Pancreas (tissue), 10 donors: Measurements from ENCODE around the gene IL17REL. TPM values are rescaled to one million over a fixed set of nuclear protein-coding genes. Genes with fewer than 3 reads are reported as not detected.

Source experiments
- ATAC-seq, 4 donors: fragments of 200-7000 bp; cut with Tn5 transposase; one replicate each; pipeline versions ENCODE4 v1.8.0 to v1.9.1; 2020; ENCODE audit warnings: mild to moderate bottlenecking in 4 of 4, moderate library complexity in 4 of 4
- DNase-seq, 6 donors: peaks; one replicate each; pipeline ENCODE4 v3.0.0-alpha.2; 2020
- FAIRE-seq: peaks from 2 replicates; lab custom pipeline; 2012; peaks lifted over from hg19 to GRCh38; lab: Jason Lieb, UNC
- H3K27ac ChIP-seq, 4 donors: fragments of 200-600 bp; sonication (generic); 1 replicate in 3 of 4; 2 replicates in 1 of 4; pipeline versions ENCODE4 v1.5.0 to v1.8.0; 2020
- H3K27me3 ChIP-seq, 4 donors: fragments of 200-600 bp; one replicate each; pipeline ENCODE4 v1.8.0; 2021
- H3K36me3 ChIP-seq, 3 donors: fragments of 200-600 bp; sonication (generic) in 1 of 3; one replicate each; pipeline versions ENCODE4 v1.5.0 to v1.8.0; 2020 to 2021
- H3K4me1 ChIP-seq, 3 donors: fragments of 200-600 bp; one replicate each; pipeline ENCODE4 v1.8.0; 2021
- H3K4me3 ChIP-seq, 4 donors: fragments of 200-600 bp; sonication (generic) in 2 of 4; one replicate each; pipeline versions ENCODE4 v1.5.0 to v1.8.0; 2020 to 2021
- H3K9me3 ChIP-seq, 4 donors: fragments of 200-600 bp; one replicate each; pipeline ENCODE4 v1.8.0; 2021
- CTCF ChIP-seq, 4 donors: fragments of 200-600 bp; sonication (generic) in 3 of 4; IDR thresholded peaks; one replicate each; pipeline versions ENCODE4 v1.5.0 to v1.8.0; 2021; ENCODE audit warnings: antibody characterized with exemption in 4 of 4
- WGBS, 2 donors: extraction: QIAGEN DNeasy Blood & Tissue Kit; methylation state at CpG; one replicate each; pipeline ENCODE4 v1.1.7; 2013; 5-methylcytosine and 5-hydroxymethylcytosine counted together
- intact Hi-C, 3 donors: fragments of 100-400 bp; cut with DNase I; formaldehyde crosslinking; loops; one replicate each; pipeline versions ENCODE4 v1.11.1 to v1.14.2; 2022
- polyA plus RNA-seq, 2 donors: library from polyadenylated mRNA; stranded (reverse); fragments of 200-250 nt; gene quantifications; one replicate each; pipeline ENCODE4 v1.2.3, GENCODE V29; 2013
- total RNA-seq, 6 donors: library from RNA; stranded (reverse); fragmentation: NEBNext Ultra II Directional in 4 of 6; extraction: Animal tissue kit (Norgen Biotek cat#: 25700) in 4 of 6; gene quantifications; one replicate each; pipeline versions ENCODE4 v1.2.1 to v1.2.4, GENCODE V29; 2021 to 2023
- donor health status: healthy with polysubstance abuse.
- donor health status: DM: no; HTN: no; CAD: no; lungs with moderate emphysema.
- donor health status: DM: no; HTN: no; CAD: no.
- donor health status: control.
- donor health status: control.
- donor health status: Bipolar disorder and iron deficiency.
- donor health status: DM: yes; HTN: yes; CAD: no.
- donor health status: DM: no; HTN: no; CAD: no.
- donor health status: DM: no; HTN: no; CAD: no.
- donor health status: DM: yes; HTN: yes; CAD: no.

The IL17REL gene
- total and polyA plus RNA-seq, 8 donors = not detected

- TF ChIP-seq CTCF (IDR thresholded peaks at IDR 0.05) = no peak
- no peak for ATAC-seq
- WGBS, 2 donors = 61 to 69% methylated on average over 19 of the region's 19 CpGs
- no peaks in the 10 kb centered on the region for H3K4me1 ChIP-seq
- no peaks in the 10 kb centered on the region for H3K27me3 ChIP-seq
- H3K4me3 ChIP-seq = no peak overlapping the region
- no peak overlapping the region for H3K27ac ChIP-seq
- intact Hi-C loops = no loop called here
- no peak for FAIRE-seq
- H3K36me3 ChIP-seq = no peaks in the 10 kb centered on the region
- H3K9me3 ChIP-seq = no peaks in the 10 kb centered on the region
- peak in 1 of 6 donors; percentile 45 for DNase-seq
These were observed 33.5 kb upstream of the IL17REL start for GRCh38 chr22:50046019-50046415.

- H3K9me3 ChIP-seq = no peaks in the 10 kb centered on the region
- no peaks in the 10 kb centered on the region for H3K4me1 ChIP-seq
- TF ChIP-seq CTCF (IDR thresholded peaks at IDR 0.05) = no peak
- no peak overlapping the region for H3K27ac ChIP-seq
- H3K27me3 ChIP-seq = no peaks in the 10 kb centered on the region
- ATAC-seq (no peak), FAIRE-seq (no peak), DNase-seq (peak in 1 of 6 donors; percentile 48)
- H3K4me3 ChIP-seq = no peak overlapping the region
- WGBS, 2 donors = 64 to 73% methylated on average over 35 of the region's 35 CpGs
- intact Hi-C loops = no loop called here
- H3K36me3 ChIP-seq = no peaks in the 10 kb centered on the region
These were observed 32.9 kb upstream of the IL17REL start for GRCh38 chr22:50045211-50046018.

GRCh38 chr22:50044485-50045118 lies 32.0 kb upstream of the IL17REL start:
- H3K36me3 ChIP-seq = no peaks in the 10 kb centered on the region
- intact Hi-C loops = no loop called here
- FAIRE-seq (no peak), ATAC-seq (no peak), DNase-seq (peak in 1 of 6 donors; percentile 32)
- H3K4me1 ChIP-seq = no peaks in the 10 kb centered on the region
- no peak overlapping the region for H3K27ac ChIP-seq
- no peak overlapping the region for H3K4me3 ChIP-seq
- 64 to 69% methylated on average over 30 of the region's 30 CpGs for WGBS, 2 donors
- H3K9me3 ChIP-seq = no peaks in the 10 kb centered on the region
- H3K27me3 ChIP-seq = no peaks in the 10 kb centered on the region
- TF ChIP-seq CTCF (IDR thresholded peaks at IDR 0.05) = no peak

- Histone ChIP-seq H3K9me3 (no peaks in the 10 kb centered on the region), H3K4me1 (no peaks in the 10 kb centered on the region), H3K27ac (no peak overlapping the region), H3K27me3 (no peaks in the 10 kb centered on the region), H3K36me3 (no peaks in the 10 kb centered on the region), H3K4me3 (no peak overlapping the region)
- TF ChIP-seq CTCF (IDR thresholded peaks at IDR 0.05) = no peak
- WGBS, 2 donors = 75 to 83% methylated on average over 17 of the region's 17 CpGs
- FAIRE-seq (no peak), DNase-seq (peak in 1 of 6 donors; percentile 47), ATAC-seq (no peak)
- intact Hi-C loops = no loop called here
These were observed 28.9 kb upstream of the IL17REL start for GRCh38 chr22:50041361-50042065.
